Smooth muscle cell (in vitro differentiated cells): ENCODE results near the gene DVL1. TPM values are rescaled to one million over a fixed set of nuclear protein-coding genes. Genes with fewer than 3 reads are reported as not detected.

Source experiments
- DNase-seq: peaks from one replicate; lab custom pipeline; 2025; ENCODE audit not compliant: unreplicated experiment; lab: John Stamatoyannopoulos, UW
- H2AFZ ChIP-seq: fragments of 200-600 bp; sonication (generic); 2 replicates; pipeline ENCODE4 v1.6.0; 2016; ENCODE audit warnings: antibody characterized with exemption, low read depth, mild to moderate bottlenecking
- H3F3A ChIP-seq: fragments of 200-600 bp; sonication (generic); 2 replicates; pipeline ENCODE4 v1.6.0; 2017; ENCODE audit warnings: antibody characterized with exemption, low read depth
- H3K27ac ChIP-seq: fragments of 200-600 bp; sonication (generic); 2 replicates; pipeline ENCODE4 v1.5.1; 2016; ENCODE audit warnings: low read depth, mild to moderate bottlenecking
- H3K27me3 ChIP-seq: fragments of 200-600 bp; sonication (generic); 2 replicates; pipeline ENCODE4 v1.6.1; 2016; ENCODE audit warnings: low read depth, mild to moderate bottlenecking
- H3K36me3 ChIP-seq: fragments of 200-600 bp; sonication (generic); 2 replicates; pipeline ENCODE4 v1.5.1; 2016; ENCODE audit warnings: low read depth
- H3K4me1 ChIP-seq: fragments of 200-600 bp; sonication (generic); 2 replicates; pipeline ENCODE4 v1.5.1; 2016; ENCODE audit warnings: low read depth
- H3K4me2 ChIP-seq: fragments of 200-600 bp; sonication (generic); 2 replicates; pipeline ENCODE4 v1.6.0; 2016; ENCODE audit warnings: mild to moderate bottlenecking
- H3K4me3 ChIP-seq: fragments of 200-600 bp; sonication (generic); 2 replicates; pipeline ENCODE4 v1.5.1; 2016; ENCODE audit warnings: mild to moderate bottlenecking
- H3K79me2 ChIP-seq: fragments of 200-600 bp; sonication (generic); 2 replicates; pipeline ENCODE4 v1.6.0; 2016; ENCODE audit warnings: low read depth, mild to moderate bottlenecking
- H3K9ac ChIP-seq: fragments of 200-600 bp; sonication (generic); 2 replicates; pipeline ENCODE4 v1.6.0; 2016; ENCODE audit warnings: low read depth
- H3K9me3 ChIP-seq: fragments of 200-600 bp; sonication (generic); replicated peaks from 2 replicates; pipeline ENCODE4 v1.5.1; 2016; ENCODE audit warnings: low read depth
- H4K20me1 ChIP-seq: fragments of 200-600 bp; sonication (generic); 2 replicates; pipeline ENCODE4 v1.6.0; 2016; ENCODE audit warnings: low read depth
- WGBS: methylation state at CpG from one replicate; pipeline ENCODE4 v1.1.7; 2016; ENCODE audit warnings: low lambda C conversion rate; 5-methylcytosine and 5-hydroxymethylcytosine counted together
- polyA plus RNA-seq: library from polyadenylated mRNA; unstranded; fragments of >200 nt; fragmentation: Nextera tagmentation; extraction: Ambion mirVana; gene quantifications from 2 replicates; pipeline ENCODE4 v1.2.1, GENCODE V29; 2016
- total RNA-seq: library from RNA; depleted of rRNA; stranded (reverse); fragments of >200 nt; gene quantifications from 2 replicates; pipeline ENCODE4 v1.2.3, GENCODE V29; 2014
- TF ChIP-seq, protein P1 (sequence below): fragments of 200-600 bp; sonication (generic); IDR thresholded peaks from 2 replicates; pipeline ENCODE4 v1.5.1; 2017; ENCODE audit warnings: borderline replicate concordance, mild to moderate bottlenecking, antibody characterized with exemption; ENCODE audit not compliant: insufficient read depth, poor library complexity, severe bottlenecking

The DVL1 gene
- total and polyA plus RNA-seq, 2 experiments from 2014 or later, result 28.5 to 28.7 TPM

DNA sequence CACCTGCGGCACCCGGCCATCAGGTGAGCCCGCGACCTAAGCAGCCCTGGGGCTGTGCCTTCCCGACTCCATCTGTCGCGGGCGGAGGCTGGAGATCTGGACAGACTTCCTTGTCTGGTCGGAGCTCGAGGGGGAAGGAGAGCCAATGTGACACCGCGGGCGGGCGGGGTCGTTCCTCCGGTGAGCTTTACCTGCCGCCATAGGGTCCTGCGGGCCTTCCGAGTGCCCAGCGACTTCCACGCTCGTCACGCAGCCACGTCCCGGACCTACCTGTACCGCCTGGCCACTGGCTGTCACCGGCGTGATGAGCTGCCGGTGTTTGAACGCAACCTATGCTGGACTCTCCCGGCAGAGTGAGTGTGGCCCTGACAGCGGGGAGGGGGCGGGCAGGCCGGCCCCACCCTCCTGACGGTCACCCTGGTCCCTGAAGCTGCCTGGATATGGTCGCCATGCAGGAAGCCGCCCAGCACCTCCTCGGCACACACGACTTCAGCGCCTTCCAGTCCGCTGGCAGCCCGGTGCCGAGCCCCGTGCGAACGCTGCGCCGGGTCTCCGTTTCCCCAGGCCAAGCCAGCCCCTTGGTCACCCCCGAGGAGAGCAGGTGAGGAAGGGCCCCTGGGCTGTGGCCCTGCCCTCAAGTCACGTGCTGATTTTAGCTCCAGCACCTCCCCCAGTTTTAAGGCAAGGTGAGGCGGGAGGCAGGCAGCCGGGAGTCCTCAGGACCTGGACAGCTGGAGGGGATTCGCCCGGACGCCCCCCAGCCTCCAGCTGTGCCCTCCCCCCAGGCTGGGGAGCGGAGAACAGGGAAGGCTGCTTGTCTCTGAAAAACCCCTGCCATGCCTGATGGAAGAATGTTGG is 39.7 kb downstream of the DVL1 start:
- Histone ChIP-seq H4K20me1 (peaks cover 74% of the 10 kb centered on the region), H3K4me1 (peaks cover 34% of the 10 kb centered on the region), H3K79me2 (peaks cover 32% of the 10 kb centered on the region), H3K9ac (peak overlapping the region; percentile 85), H3K27ac (peak overlapping the region; percentile 63), H3K4me2 (peak overlapping the region; percentile 99), H3K27me3 (no peaks in the 10 kb centered on the region), H3F3A (peaks cover 4% of the 10 kb centered on the region), H3K4me3 (peak overlapping the region; percentile 86), H3K36me3 (no peaks in the 10 kb centered on the region), H2AFZ (no peak overlapping the region), H3K9me3 (no peaks in the 10 kb centered on the region)
- DNase-seq, result no peak
- WGBS, result 30% methylated on average over 50 of the region's 57 CpGs
- TF ChIP-seq, protein P1, sequence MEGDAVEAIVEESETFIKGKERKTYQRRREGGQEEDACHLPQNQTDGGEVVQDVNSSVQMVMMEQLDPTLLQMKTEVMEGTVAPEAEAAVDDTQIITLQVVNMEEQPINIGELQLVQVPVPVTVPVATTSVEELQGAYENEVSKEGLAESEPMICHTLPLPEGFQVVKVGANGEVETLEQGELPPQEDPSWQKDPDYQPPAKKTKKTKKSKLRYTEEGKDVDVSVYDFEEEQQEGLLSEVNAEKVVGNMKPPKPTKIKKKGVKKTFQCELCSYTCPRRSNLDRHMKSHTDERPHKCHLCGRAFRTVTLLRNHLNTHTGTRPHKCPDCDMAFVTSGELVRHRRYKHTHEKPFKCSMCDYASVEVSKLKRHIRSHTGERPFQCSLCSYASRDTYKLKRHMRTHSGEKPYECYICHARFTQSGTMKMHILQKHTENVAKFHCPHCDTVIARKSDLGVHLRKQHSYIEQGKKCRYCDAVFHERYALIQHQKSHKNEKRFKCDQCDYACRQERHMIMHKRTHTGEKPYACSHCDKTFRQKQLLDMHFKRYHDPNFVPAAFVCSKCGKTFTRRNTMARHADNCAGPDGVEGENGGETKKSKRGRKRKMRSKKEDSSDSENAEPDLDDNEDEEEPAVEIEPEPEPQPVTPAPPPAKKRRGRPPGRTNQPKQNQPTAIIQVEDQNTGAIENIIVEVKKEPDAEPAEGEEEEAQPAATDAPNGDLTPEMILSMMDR, result no peak

DNA sequence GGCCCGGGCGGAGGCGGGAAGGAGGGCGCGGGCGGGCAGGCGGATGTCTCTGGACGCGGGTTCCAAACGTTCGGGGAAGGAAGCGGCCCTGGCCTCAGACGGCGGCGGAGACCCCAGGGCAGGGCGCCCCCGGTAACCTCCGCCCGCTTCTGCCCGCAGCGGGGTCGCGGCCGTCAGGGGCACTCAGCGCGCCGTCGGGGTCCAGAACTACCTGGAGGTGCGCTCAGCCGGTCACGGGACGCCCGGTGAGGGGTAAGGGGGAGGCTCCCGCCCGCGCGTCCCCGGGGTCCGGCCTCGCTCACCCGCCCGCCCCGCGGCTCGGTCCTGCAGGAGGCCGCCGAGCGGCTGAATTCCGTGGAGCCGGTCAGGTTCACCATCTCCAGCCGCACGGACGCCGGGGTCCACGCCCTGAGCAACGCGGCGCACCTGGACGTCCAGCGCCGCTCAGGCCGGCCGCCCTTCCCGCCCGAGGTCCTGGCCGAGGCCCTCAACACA is 40.4 kb downstream of the DVL1 start:
- Histone ChIP-seq H3K9me3 (no peaks in the 10 kb centered on the region), H3K4me2 (peak overlapping the region; percentile 99), H4K20me1 (peaks cover 74% of the 10 kb centered on the region), H3K9ac (peak overlapping the region; percentile 85), H2AFZ (no peak overlapping the region), H3K36me3 (no peaks in the 10 kb centered on the region), H3K79me2 (peaks cover 34% of the 10 kb centered on the region), H3F3A (peaks cover 4% of the 10 kb centered on the region), H3K4me3 (peak overlapping the region; percentile 86), H3K4me1 (peaks cover 36% of the 10 kb centered on the region), H3K27ac (peak overlapping the region; percentile 63), H3K27me3 (no peaks in the 10 kb centered on the region)
- TF ChIP-seq, protein P1, result no peak
- WGBS, result 2% methylated on average over 48 of the region's 66 CpGs
- no peak for DNase-seq

DNA sequence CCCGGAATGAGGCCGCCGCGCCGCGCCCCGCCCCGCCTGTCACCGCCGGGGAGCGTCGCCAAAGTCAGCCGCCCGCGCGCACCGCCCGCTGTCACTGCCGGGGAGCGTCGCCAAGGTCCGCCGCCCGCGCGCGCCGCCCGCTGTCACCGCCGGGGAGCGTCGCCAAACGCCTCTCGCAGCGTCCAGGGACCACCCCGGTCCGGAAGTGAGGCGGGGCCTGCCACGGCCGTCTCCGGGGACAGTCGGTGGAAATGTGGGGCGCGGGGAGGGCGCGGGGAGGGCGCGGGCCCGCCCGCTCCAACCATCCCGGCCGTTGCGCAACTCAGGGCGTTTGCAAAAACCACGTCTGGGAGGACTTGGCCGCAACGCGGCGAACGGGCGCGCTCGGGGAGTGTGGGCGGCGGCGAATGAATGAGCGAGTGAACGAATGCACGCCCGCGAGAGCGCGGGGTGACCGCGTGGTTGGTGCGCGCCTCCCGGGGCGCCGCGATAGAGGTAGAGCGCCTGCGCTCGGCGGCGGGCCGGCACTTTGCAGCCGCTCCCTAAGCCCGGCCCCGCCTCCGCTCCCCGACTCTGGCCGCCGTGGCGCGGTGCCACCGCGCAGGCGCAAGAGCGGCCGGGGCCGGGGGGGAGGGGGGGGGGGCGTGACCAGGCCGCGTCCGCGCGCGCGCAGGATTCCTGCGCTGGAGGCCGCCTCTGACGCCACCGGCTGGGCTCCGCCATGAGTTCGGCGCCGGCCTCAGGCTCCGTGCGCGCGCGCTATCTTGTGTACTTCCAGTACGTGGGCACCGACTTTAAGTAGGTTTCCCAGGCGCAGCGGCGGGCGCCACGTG is 41.1 kb downstream of the DVL1 start, which contains the start of the genes ACAP3 and PUSL1:
ACAP3 (minus strand) TSS at position 8 of the 833 bp plus-strand sequence. CDS start 115 bp downstream, outside the sequence.
PUSL1 (plus strand) TSS at position 675 of the 833 bp plus-strand sequence; CDS start at position 722, 47 bp downstream.
- WGBS, result 2% methylated on average over 66 of the region's 131 CpGs
- peak within 1 kb of the TSS; percentile 99 for H3K4me2 ChIP-seq
- no peaks in the 10 kb centered on the region for H3K9me3 ChIP-seq
- H3K27ac ChIP-seq, result peak within 1 kb of the TSS; percentile 88
- H3K27me3 ChIP-seq, result no peaks in the 10 kb centered on the region
- peak; percentile 98 for DNase-seq
- H3K4me1 ChIP-seq, result peaks cover 36% of the 10 kb centered on the region
- H3K4me3 ChIP-seq, result peak within 1 kb of the TSS; percentile 86
- peaks cover 34% of the 10 kb centered on the region for H3K79me2 ChIP-seq
- TF ChIP-seq, protein P1, result no peak
- peak within 1 kb of the TSS; percentile 85 for H3K9ac ChIP-seq
- peaks cover 4% of the 10 kb centered on the region for H3F3A ChIP-seq
- H2AFZ ChIP-seq, result peak within 1 kb of the TSS; percentile 94
- H3K36me3 ChIP-seq, result no peaks in the 10 kb centered on the region
- H4K20me1 ChIP-seq, result peaks cover 75% of the 10 kb centered on the region
